ENCODE measurements around the gene DCHS2.

The DCHS2 gene

GRCh38 chr4:154452798-154453346 is 38.7 kb downstream of the DCHS2 start:
- DNase-seq (ENCODE audit: low read depth, low spot score), result no peak

DNA sequence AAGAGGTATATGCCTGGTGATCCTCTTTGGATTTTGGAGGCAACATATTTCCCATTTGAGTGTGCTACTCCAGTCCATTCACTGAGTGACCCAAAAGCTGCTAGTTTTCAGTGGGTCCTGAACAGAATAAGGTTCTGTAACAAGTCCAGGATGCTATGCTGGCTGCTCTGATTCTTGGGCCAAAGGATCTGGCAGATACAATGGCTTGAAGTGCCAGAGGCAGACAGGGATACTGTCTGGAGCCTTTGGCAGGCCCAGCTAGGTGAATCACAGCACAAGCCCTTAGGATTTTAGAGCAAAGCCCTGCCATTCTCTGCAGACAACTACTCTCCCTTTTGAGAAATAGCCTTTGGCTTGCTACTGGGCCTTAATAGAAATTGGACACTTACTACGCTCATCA is 40.6 kb downstream of the DCHS2 start:
- no peak for DNase-seq (ENCODE audit: low read depth, low spot score)
- Histone ChIP-seq H3K9me3 (ENCODE audit: insufficient read depth, low read length) (peaks cover 5% of the 10 kb centered on the region; the same call in 1 of the 2 replicates), H3K9ac (ENCODE audit: insufficient read length, low read depth) (no peak overlapping the region), H3K4me3 (ENCODE audit: insufficient read length, low read depth) (no peak overlapping the region), H3K27me3 (ENCODE audit: insufficient read depth, insufficient read length) (no peaks in the 10 kb centered on the region), H3K36me3 (ENCODE audit: insufficient read depth, insufficient read length, low read length) (no peaks in the 10 kb centered on the region), H3K4me1 (ENCODE audit: insufficient read depth, insufficient read length) (no peaks in the 10 kb centered on the region)
- TF ChIP-seq ZNF274 (IDR thresholded peaks at IDR 0.05; ENCODE audit: low read depth, low read length) (no peak), SUZ12 (IDR thresholded peaks at IDR 0.05; ENCODE audit: extremely low read depth, insufficient read depth, insufficient read length) (no peak), YY1 (IDR thresholded peaks at IDR 0.05; ENCODE audit: insufficient read depth, insufficient read length) (no peak)

More at GRCh38 chr4:154452798-154453346, 38.7 kb downstream of the DCHS2 start:
- Histone ChIP-seq H3K4me3 (ENCODE audit: insufficient read length, low read depth) (no peak overlapping the region), H3K27me3 (ENCODE audit: insufficient read depth, insufficient read length) (no peaks in the 10 kb centered on the region), H3K36me3 (ENCODE audit: insufficient read depth, insufficient read length, low read length) (no peaks in the 10 kb centered on the region), H3K4me1 (ENCODE audit: insufficient read depth, insufficient read length) (no peaks in the 10 kb centered on the region), H3K9ac (ENCODE audit: insufficient read length, low read depth) (no peak overlapping the region), H3K9me3 (ENCODE audit: insufficient read depth, low read length) (peaks cover 5% of the 10 kb centered on the region; the same call in 1 of the 2 replicates)
- no peak for TF ChIP-seq SUZ12 (IDR thresholded peaks at IDR 0.05; ENCODE audit: extremely low read depth, insufficient read depth, insufficient read length)
- no peak for TF ChIP-seq ZNF274 (IDR thresholded peaks at IDR 0.05; ENCODE audit: low read depth, low read length)
- TF ChIP-seq YY1 (IDR thresholded peaks at IDR 0.05; ENCODE audit: insufficient read depth, insufficient read length), result no peak

DNA sequence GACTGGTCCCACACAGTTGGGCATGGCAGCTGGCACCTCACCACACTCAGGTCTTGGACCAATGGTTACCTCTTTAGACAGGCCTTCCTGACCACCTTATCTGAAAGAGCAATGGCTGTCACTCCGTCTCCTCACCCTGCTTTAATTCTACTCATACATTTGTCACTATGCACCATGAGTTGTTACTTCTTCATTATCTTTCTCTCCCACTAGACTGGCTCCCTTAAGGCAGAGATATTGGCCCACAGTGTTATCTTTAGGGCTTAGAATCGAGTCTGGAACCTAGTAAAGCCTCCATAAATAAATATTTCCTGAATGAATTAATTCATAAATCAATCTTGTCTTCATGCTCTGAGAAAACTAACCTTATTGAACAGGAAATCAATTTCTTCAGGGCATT is 46.6 kb downstream of the DCHS2 start:
- no peak overlapping the region for H3K9ac ChIP-seq (ENCODE audit: insufficient read length, low read depth)
- TF ChIP-seq YY1 (IDR thresholded peaks at IDR 0.05; ENCODE audit: insufficient read depth, insufficient read length), result no peak
- no peak for TF ChIP-seq SUZ12 (IDR thresholded peaks at IDR 0.05; ENCODE audit: extremely low read depth, insufficient read depth, insufficient read length)
- TF ChIP-seq ZNF274 (IDR thresholded peaks at IDR 0.05; ENCODE audit: low read depth, low read length), result no peak

DNA sequence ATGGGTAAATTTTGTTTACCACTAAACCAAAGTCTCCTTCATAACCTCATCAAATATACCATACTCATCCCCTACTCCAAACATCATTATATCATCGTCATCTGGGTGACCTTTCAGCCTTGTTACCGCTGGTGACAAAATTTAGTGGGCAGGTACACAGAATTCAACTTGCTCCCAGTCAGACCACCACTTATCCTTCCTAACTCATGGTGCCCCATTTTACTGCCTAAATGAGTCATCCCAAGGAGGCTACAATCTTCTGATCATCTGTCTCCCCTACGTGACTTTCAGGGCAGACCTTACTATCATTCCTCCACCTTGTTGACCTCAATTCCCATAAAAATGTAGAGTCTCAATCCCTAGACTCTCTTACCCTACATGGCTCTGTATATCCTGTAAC is 49.6 kb downstream of the DCHS2 start:
- no peaks in the 10 kb centered on the region for H3K36me3 ChIP-seq (ENCODE audit: insufficient read depth, insufficient read length, low read length)
- no peaks in the 10 kb centered on the region for H3K9me3 ChIP-seq (ENCODE audit: insufficient read depth, low read length)
- H3K9ac ChIP-seq (ENCODE audit: insufficient read length, low read depth), result no peak overlapping the region
- H3K4me1 ChIP-seq (ENCODE audit: insufficient read depth, insufficient read length), result no peaks in the 10 kb centered on the region
- no peak overlapping the region for H3K4me3 ChIP-seq (ENCODE audit: insufficient read length, low read depth)
- H3K27me3 ChIP-seq (ENCODE audit: insufficient read depth, insufficient read length), result no peaks in the 10 kb centered on the region
- DNase-seq (ENCODE audit: low read depth, low spot score), result no peak
- TF ChIP-seq YY1 (IDR thresholded peaks at IDR 0.05; ENCODE audit: insufficient read depth, insufficient read length) (no peak), SUZ12 (IDR thresholded peaks at IDR 0.05; ENCODE audit: extremely low read depth, insufficient read depth, insufficient read length) (no peak), ZNF274 (IDR thresholded peaks at IDR 0.05; ENCODE audit: low read depth, low read length) (no peak)

More for the DNA sequence above, 46.6 kb downstream of the DCHS2 start:
- Histone ChIP-seq H3K4me1 (ENCODE audit: insufficient read depth, insufficient read length) (no peaks in the 10 kb centered on the region), H3K27me3 (ENCODE audit: insufficient read depth, insufficient read length) (no peaks in the 10 kb centered on the region), H3K4me3 (ENCODE audit: insufficient read length, low read depth) (no peak overlapping the region), H3K36me3 (ENCODE audit: insufficient read depth, insufficient read length, low read length) (no peaks in the 10 kb centered on the region), H3K9me3 (ENCODE audit: insufficient read depth, low read length) (no peaks in the 10 kb centered on the region)
- no peak for DNase-seq (ENCODE audit: low read depth, low spot score)

- H3K9ac ChIP-seq (ENCODE audit: insufficient read length, low read depth), result no peak overlapping the region
- no peaks in the 10 kb centered on the region for H3K27me3 ChIP-seq (ENCODE audit: insufficient read depth, insufficient read length)
- no peaks in the 10 kb centered on the region for H3K36me3 ChIP-seq (ENCODE audit: insufficient read depth, insufficient read length, low read length)
- no peaks in the 10 kb centered on the region for H3K9me3 ChIP-seq (ENCODE audit: insufficient read depth, low read length)
- TF ChIP-seq ZNF274 (IDR thresholded peaks at IDR 0.05; ENCODE audit: low read depth, low read length), result no peak
- TF ChIP-seq SUZ12 (IDR thresholded peaks at IDR 0.05; ENCODE audit: extremely low read depth, insufficient read depth, insufficient read length), result no peak
- TF ChIP-seq YY1 (IDR thresholded peaks at IDR 0.05; ENCODE audit: insufficient read depth, insufficient read length), result no peak
- H3K4me3 ChIP-seq (ENCODE audit: insufficient read length, low read depth), result no peak overlapping the region
- no peak for DNase-seq (ENCODE audit: low read depth, low spot score)
- no peaks in the 10 kb centered on the region for H3K4me1 ChIP-seq (ENCODE audit: insufficient read depth, insufficient read length)
These were observed 50.5 kb downstream of the DCHS2 start for GRCh38 chr4:154441124-154441523.

DNA sequence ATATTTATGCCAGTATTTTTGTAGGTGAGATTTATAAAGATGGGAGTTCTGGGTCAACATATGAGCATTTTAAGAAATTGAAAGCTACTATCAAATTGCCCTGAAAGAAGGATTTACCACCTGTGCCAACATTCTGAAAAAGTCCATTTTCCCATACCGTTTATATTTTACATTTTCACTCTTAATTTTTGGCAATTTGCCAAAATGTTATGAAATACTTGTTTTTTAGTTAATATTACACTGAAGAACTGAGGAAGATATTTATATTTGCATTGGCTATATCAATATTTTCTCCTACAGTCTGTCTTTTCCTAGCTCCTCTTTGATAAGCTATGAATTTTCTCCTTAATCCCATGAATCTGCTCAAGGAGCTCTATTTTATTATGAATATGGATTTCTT is 52.4 kb downstream of the DCHS2 start:
- Histone ChIP-seq H3K27me3 (ENCODE audit: insufficient read depth, insufficient read length) (no peaks in the 10 kb centered on the region), H3K4me3 (ENCODE audit: insufficient read length, low read depth) (no peak overlapping the region), H3K9ac (ENCODE audit: insufficient read length, low read depth) (no peak overlapping the region), H3K9me3 (ENCODE audit: insufficient read depth, low read length) (no peaks in the 10 kb centered on the region), H3K4me1 (ENCODE audit: insufficient read depth, insufficient read length) (no peaks in the 10 kb centered on the region), H3K36me3 (ENCODE audit: insufficient read depth, insufficient read length, low read length) (no peaks in the 10 kb centered on the region)
- DNase-seq (ENCODE audit: low read depth, low spot score), result no peak
- no peak for TF ChIP-seq SUZ12 (IDR thresholded peaks at IDR 0.05; ENCODE audit: extremely low read depth, insufficient read depth, insufficient read length)
- no peak for TF ChIP-seq YY1 (IDR thresholded peaks at IDR 0.05; ENCODE audit: insufficient read depth, insufficient read length)
- TF ChIP-seq ZNF274 (IDR thresholded peaks at IDR 0.05; ENCODE audit: low read depth, low read length), result no peak

- no peak for TF ChIP-seq ZNF274 (IDR thresholded peaks at IDR 0.05; ENCODE audit: low read depth, low read length)
- TF ChIP-seq SUZ12 (IDR thresholded peaks at IDR 0.05; ENCODE audit: extremely low read depth, insufficient read depth, insufficient read length), result no peak
- TF ChIP-seq YY1 (IDR thresholded peaks at IDR 0.05; ENCODE audit: insufficient read depth, insufficient read length), result no peak
- H3K27me3 ChIP-seq (ENCODE audit: insufficient read depth, insufficient read length), result no peaks in the 10 kb centered on the region
- no peak overlapping the region for H3K4me3 ChIP-seq (ENCODE audit: insufficient read length, low read depth)
- H3K9ac ChIP-seq (ENCODE audit: insufficient read length, low read depth), result no peak overlapping the region
- H3K9me3 ChIP-seq (ENCODE audit: insufficient read depth, low read length), result no peaks in the 10 kb centered on the region
- H3K36me3 ChIP-seq (ENCODE audit: insufficient read depth, insufficient read length, low read length), result no peaks in the 10 kb centered on the region
- DNase-seq (ENCODE audit: low read depth, low spot score), result no peak
- no peaks in the 10 kb centered on the region for H3K4me1 ChIP-seq (ENCODE audit: insufficient read depth, insufficient read length)
These were observed 55.7 kb downstream of the DCHS2 start for GRCh38 chr4:154435895-154436294.

Measured in NT2/D1 (cell line).